HCT116 (cell line): Measurements from ENCODE around the gene LCLAT1. TPM values are rescaled to one million over a fixed set of nuclear protein-coding genes. Genes with fewer than 3 reads are reported as not detected.

ENCODE experiments used
- ATAC-seq: fragments of 200-7000 bp; cut with Tn5 transposase; 2 replicates; pipeline ENCODE4 v1.9.1; 2020; ENCODE audit warnings: mild to moderate bottlenecking, moderate library complexity
- BruUV-seq: library from RNA; stranded (reverse); fragments of 400-500 nt; replicated peaks from 2 replicates; lab custom pipeline; 2021; lab: Mats Ljungman, UMichigan
- CTCF ChIA-PET: fragments of 300-600 bp; sonication (Branson Sonifier 250); formaldehyde crosslinking; loops from one replicate; lab custom pipeline; 2021; ENCODE audit warnings: antibody characterized with exemption; lab: Charles Lee
- POLR2A ChIA-PET: fragments of 300-600, 350-600 bp; sonication (Branson Sonifier 250); formaldehyde crosslinking; loops from one replicate; lab custom pipeline; 2021; ENCODE audit warnings: antibody characterized with exemption; lab: Charles Lee
- RAD21 ChIA-PET, 2 experiments: fragments of 300-600 bp; sonication (Branson Sonifier 250); formaldehyde crosslinking; loops; one replicate each; lab custom pipeline; 2023; ENCODE audit warnings: low total read pairs in 2 of 2; ENCODE audit not compliant: uncharacterized antibody in 2 of 2, unreplicated experiment in 2 of 2, low non-redundant PET in 1 of 2; lab: Charles Lee
- DNase-seq: peaks from one replicate; pipeline ENCODE4 v3.0.0-alpha.2; 2010; ENCODE audit warnings: low read depth, low spot score
- H2AFZ ChIP-seq: fragments of 200-600 bp; shearing (Covaris generic), sonication (generic); 2 replicates; pipeline ENCODE4 v1.6.1; 2017; ENCODE audit warnings: low read depth, mixed run types, mixed read lengths, antibody characterized with exemption, low read length; ENCODE audit not compliant: poor library complexity, severe bottlenecking
- H3K27ac ChIP-seq: 2 replicates; pipeline ENCODE4 v1.5.1; 2012; ENCODE audit warnings: low read depth, low read length
- H3K27me3 ChIP-seq: fragments of 200-600 bp; sonication (generic); 2 replicates; pipeline ENCODE4 v1.6.1; 2016; ENCODE audit warnings: mixed run types, low read length, mixed read lengths; ENCODE audit not compliant: insufficient read depth
- H3K36me3 ChIP-seq, 2 experiments: fragments of 200-500 bp in 1 of 2; fragments of 200-600 bp in 1 of 2; sonication (Bioruptor generic) in 1 of 2; sonication (generic) in 1 of 2; 2 replicates each; pipeline versions ENCODE4 v1.5.1 to v1.6.1; 2014 to 2016; ENCODE audit warnings: low read length in 2 of 2, inconsistent platforms in 1 of 2, mixed read lengths in 1 of 2, mixed run types in 1 of 2; ENCODE audit not compliant: insufficient read depth in 2 of 2, control insufficient read depth in 1 of 2
- H3K4me1 ChIP-seq, 2 experiments: fragments of 200-600 bp in 1 of 2; sonication (generic) in 1 of 2; 2 replicates each; pipeline versions ENCODE4 v1.5.1 to v1.6.1; 2012 to 2017; ENCODE audit warnings: low read length in 2 of 2, inconsistent platforms in 1 of 2, mild to moderate bottlenecking in 1 of 2, mixed read lengths in 1 of 2, mixed run types in 1 of 2, moderate library complexity in 1 of 2; ENCODE audit not compliant: insufficient read depth in 2 of 2, control insufficient read depth in 1 of 2
- H3K4me2 ChIP-seq: fragments of 200-600 bp; sonication (generic); 2 replicates; pipeline ENCODE4 v1.6.1; 2017; ENCODE audit warnings: mixed run types, low read length, mixed read lengths
- H3K4me3 ChIP-seq, 2 experiments: fragments of 200-600 bp in 1 of 2; sonication (generic) in 1 of 2; replicated peaks in 1 of 2; 2 replicates each; pipeline ENCODE4 v1.5.1; 2011 to 2016; ENCODE audit warnings: low read length in 2 of 2, control low read depth in 1 of 2, low read depth in 1 of 2, mild to moderate bottlenecking in 1 of 2, mixed read lengths in 1 of 2, mixed run types in 1 of 2
- H3K79me2 ChIP-seq: fragments of 200-600 bp; sonication (generic); 2 replicates; pipeline ENCODE4 v1.6.1; 2017; ENCODE audit warnings: mild to moderate bottlenecking, mixed run types, low read length, moderate library complexity, mixed read lengths; ENCODE audit not compliant: insufficient read depth
- H3K9ac ChIP-seq: fragments of 200-600 bp; sonication (generic); 2 replicates; pipeline ENCODE4 v1.6.1; 2016; ENCODE audit warnings: low read length, mixed read lengths
- H3K9me2 ChIP-seq: fragments of 200-600 bp; sonication (generic), shearing (Covaris generic); 2 replicates; pipeline ENCODE4 v1.6.1; 2017; ENCODE audit warnings: mixed run types, mild to moderate bottlenecking, moderate library complexity; ENCODE audit not compliant: insufficient read depth
- H3K9me3 ChIP-seq, 2 experiments: fragments of 200-500 bp in 1 of 2; fragments of 200-600 bp in 1 of 2; sonication (Bioruptor generic) in 1 of 2; sonication (generic) in 1 of 2; 2 replicates each; pipeline ENCODE4 v1.6.1; 2014 to 2017; ENCODE audit warnings: low read length in 2 of 2, mixed read lengths in 2 of 2, inconsistent platforms in 1 of 2, low read depth in 1 of 2, mild to moderate bottlenecking in 1 of 2, mixed run types in 1 of 2, moderate library complexity in 1 of 2; ENCODE audit not compliant: control insufficient read depth in 1 of 2, insufficient read depth in 1 of 2
- H4K20me1 ChIP-seq: fragments of 200-600 bp; sonication (generic), shearing (Covaris generic); 2 replicates; pipeline ENCODE4 v1.6.1; 2017; ENCODE audit warnings: mixed run types, mild to moderate bottlenecking, moderate library complexity; ENCODE audit not compliant: insufficient read depth
- ATF3 ChIP-seq: IDR thresholded peaks from 2 replicates; pipeline ENCODE4 v1.6.1; 2012
- CEBPB ChIP-seq: IDR thresholded peaks from 2 replicates; pipeline ENCODE4 v1.6.1; 2012; ENCODE audit warnings: low read depth
- ELF1 ChIP-seq: IDR thresholded peaks from 2 replicates; pipeline ENCODE4 v1.6.1; 2012; ENCODE audit warnings: low read depth, borderline replicate concordance
- EZH2 ChIP-seq: fragments of 200-600 bp; sonication (generic); IDR thresholded peaks from 2 replicates; pipeline ENCODE4 v1.6.1; 2017; ENCODE audit warnings: antibody characterized with exemption, mixed run types
- POLR2A ChIP-seq: IDR thresholded peaks from 2 replicates; pipeline ENCODE4 v1.7.0; 2011; ENCODE audit warnings: borderline replicate concordance; ENCODE audit not compliant: insufficient read depth, insufficient read length; ENCODE audit errors: extremely low read depth
- REST ChIP-seq: IDR thresholded peaks from 2 replicates; pipeline ENCODE4 v1.6.1; 2012; ENCODE audit warnings: low read depth
- SIN3A ChIP-seq: IDR thresholded peaks from 2 replicates; pipeline ENCODE4 v1.6.1; 2012; ENCODE audit warnings: low read depth
- SP1 ChIP-seq: IDR thresholded peaks from 2 replicates; pipeline ENCODE4 v1.6.1; 2012; ENCODE audit warnings: low read depth
- SRF ChIP-seq: IDR thresholded peaks from 2 replicates; pipeline ENCODE4 v1.6.1; 2012; ENCODE audit warnings: low read depth
- ZNF274 ChIP-seq: fragments of 200-500 bp; sonication (Bioruptor generic); IDR thresholded peaks from 2 replicates; pipeline ENCODE4 v1.6.1; 2014; ENCODE audit warnings: mild to moderate bottlenecking, low read depth, low read length, inconsistent platforms
- intact Hi-C: fragments of 100-400 bp; cut with micrococcal nuclease; formaldehyde crosslinking; loops from 2 replicates; pipeline ENCODE4 v1.10.0; 2022
- total RNA-seq: library from RNA; stranded (reverse); gene quantifications from one replicate; pipeline ENCODE4 v1.2.1, GENCODE V29; 2021; ENCODE audit not compliant: unreplicated experiment

LCLAT1 gene
- total RNA-seq, 1 experiment from 2014 or later = 36.2 TPM

GRCh38 chr2:30684516-30684915 is 237.5 kb downstream of the LCLAT1 start:
- no peaks in the 10 kb centered on the region for H3K79me2 ChIP-seq
- no peaks in the 10 kb centered on the region for H3K36me3 ChIP-seq
- ATAC-seq (no peak), DNase-seq (no peak)
- H3K4me1 ChIP-seq = no peaks in the 10 kb centered on the region
- CTCF ChIA-PET = no interaction called here
- no peak overlapping the region for H2AFZ ChIP-seq
- no peak overlapping the region for H3K4me2 ChIP-seq
- intact Hi-C loops = no loop called here
- H3K9me2 ChIP-seq = no peaks in the 10 kb centered on the region
- H3K9ac ChIP-seq = no peak overlapping the region
- RAD21 ChIA-PET = no interaction called here
- H3K27ac ChIP-seq = no peak overlapping the region
- H3K4me3 ChIP-seq = no peak overlapping the region
- POLR2A ChIA-PET = no interaction called here
- no peaks in the 10 kb centered on the region for H3K27me3 ChIP-seq
- no peaks in the 10 kb centered on the region for H3K9me3 ChIP-seq
- no TSS peak for BruUV-seq
- H4K20me1 ChIP-seq = no peaks in the 10 kb centered on the region
- TF ChIP-seq ATF3 (no peak), ZNF274 (no peak), ELF1 (no peak), EZH2 (no peak), REST (no peak), SIN3A (no peak), SRF (no peak), POLR2A (no peak), CEBPB (no peak), SP1 (no peak)
